Measurements from ENCODE around the gene DLX4.
A peak's percentile ranks its signal among the peaks of the same experiment; 100 is the strongest.

The DLX4 gene, protein sequence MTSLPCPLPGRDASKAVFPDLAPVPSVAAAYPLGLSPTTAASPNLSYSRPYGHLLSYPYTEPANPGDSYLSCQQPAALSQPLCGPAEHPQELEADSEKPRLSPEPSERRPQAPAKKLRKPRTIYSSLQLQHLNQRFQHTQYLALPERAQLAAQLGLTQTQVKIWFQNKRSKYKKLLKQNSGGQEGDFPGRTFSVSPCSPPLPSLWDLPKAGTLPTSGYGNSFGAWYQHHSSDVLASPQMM

GRCh38 chr17:49969134-49969759 is at the start of gene DLX4:
Gene DLX4, plus strand, starts transcription at chr17:49969190. Its CDS starts 279 bp downstream, at chr17:49969469.
- DNase-seq (ENCODE audit: insufficient read length, low spot score): no peak

GRCh38 chr17:49920030-49920769 is 48.8 kb upstream of the DLX4 start:
- DNase-seq (ENCODE audit: insufficient read length, low spot score) (no peak), FAIRE-seq (peak; percentile 31)

More at GRCh38 chr17:49969134-49969759, at the start of gene DLX4:
- peak; percentile 71 for FAIRE-seq

- DNase-seq (ENCODE audit: insufficient read length, low spot score) (no peak), FAIRE-seq (peak; percentile 28)
Observed at GRCh38 chr17:49922095-49922494, 46.9 kb upstream of the DLX4 start.

- FAIRE-seq: no peak
- no peak for DNase-seq (ENCODE audit: insufficient read length, low spot score)
Observed at GRCh38 chr17:49924116-49924515, 44.9 kb upstream of the DLX4 start.

GRCh38 chr17:49924589-49924988 is 44.4 kb upstream of the DLX4 start:
- DNase-seq (ENCODE audit: insufficient read length, low spot score) (no peak), FAIRE-seq (no peak)

GRCh38 chr17:49925921-49926320 is 43.1 kb upstream of the DLX4 start:
- FAIRE-seq: no peak
- DNase-seq (ENCODE audit: insufficient read length, low spot score): no peak

DNA sequence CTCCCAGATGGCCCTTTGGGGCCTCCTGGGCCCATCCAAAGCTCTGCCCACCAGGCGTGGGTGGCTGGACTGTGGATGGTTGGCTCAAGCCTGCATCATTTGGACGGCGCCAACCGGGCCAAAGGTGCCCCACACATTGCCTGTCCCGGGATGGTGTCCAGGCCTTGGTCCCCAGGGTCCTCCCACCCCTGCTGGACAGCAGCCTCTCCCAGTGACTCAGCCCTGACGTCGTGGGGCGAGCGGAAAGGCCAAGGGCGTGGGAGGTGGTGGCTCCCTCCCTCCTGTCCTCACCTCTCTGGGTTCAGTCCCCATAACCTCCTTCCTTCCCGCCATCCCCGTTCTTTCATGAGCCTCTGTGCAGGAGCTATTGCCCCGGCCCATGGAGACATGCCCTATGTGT is 42.1 kb upstream of the DLX4 start:
- FAIRE-seq: peak; percentile 13
- DNase-seq (ENCODE audit: insufficient read length, low spot score): no peak

- peak; percentile 74 for FAIRE-seq
Observed at GRCh38 chr17:49928126-49928800, 40.7 kb upstream of the DLX4 start.

DNA sequence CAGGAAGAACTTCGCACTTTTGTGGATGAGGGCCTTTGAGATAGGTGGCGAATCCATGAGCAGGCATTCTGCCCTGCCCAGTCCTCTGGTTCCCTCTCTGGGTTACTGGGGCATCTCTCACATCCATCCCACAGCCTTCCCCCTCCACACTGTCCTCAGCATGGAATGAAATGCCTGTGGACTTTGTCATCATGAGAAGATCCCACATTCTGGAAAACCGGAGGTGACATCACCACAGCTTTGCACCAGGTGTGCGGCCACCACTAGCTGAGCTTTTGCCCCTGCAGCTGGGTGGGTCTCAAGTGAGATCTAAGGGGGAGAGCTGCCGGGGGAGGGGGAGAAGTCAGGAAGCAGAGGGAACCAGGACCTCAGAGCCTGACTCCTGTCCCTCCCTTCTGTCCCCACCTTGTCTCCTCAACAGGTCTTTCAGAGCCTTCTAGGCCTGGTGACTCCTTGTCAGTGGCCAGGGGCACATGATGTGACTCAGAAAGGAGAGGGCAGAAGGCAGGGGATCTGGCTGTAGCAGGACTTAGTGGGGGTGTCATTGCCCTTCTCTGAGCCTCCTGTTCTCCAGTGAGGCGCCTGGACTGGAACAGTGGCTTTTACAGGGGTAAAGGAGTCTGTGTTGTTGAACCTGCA is 40.0 kb upstream of the DLX4 start:
- DNase-seq (ENCODE audit: insufficient read length, low spot score) (peak; percentile 78), FAIRE-seq (peak; percentile 49)

More at GRCh38 chr17:49928126-49928800, 40.7 kb upstream of the DLX4 start:
- DNase-seq (ENCODE audit: insufficient read length, low spot score): no peak

- FAIRE-seq (no peak), DNase-seq (ENCODE audit: insufficient read length, low spot score) (no peak)
Observed at GRCh38 chr17:49930880-49931279, 38.1 kb upstream of the DLX4 start.

GRCh38 chr17:49931416-49932137 is 37.4 kb upstream of the DLX4 start:
- DNase-seq (ENCODE audit: insufficient read length, low spot score): no peak

GRCh38 chr17:49932138-49932723 is 36.8 kb upstream of the DLX4 start:
- no peak for FAIRE-seq
- DNase-seq (ENCODE audit: insufficient read length, low spot score): no peak

More at GRCh38 chr17:49931416-49932137, 37.4 kb upstream of the DLX4 start:
- peak; percentile 73 for FAIRE-seq

DNA sequence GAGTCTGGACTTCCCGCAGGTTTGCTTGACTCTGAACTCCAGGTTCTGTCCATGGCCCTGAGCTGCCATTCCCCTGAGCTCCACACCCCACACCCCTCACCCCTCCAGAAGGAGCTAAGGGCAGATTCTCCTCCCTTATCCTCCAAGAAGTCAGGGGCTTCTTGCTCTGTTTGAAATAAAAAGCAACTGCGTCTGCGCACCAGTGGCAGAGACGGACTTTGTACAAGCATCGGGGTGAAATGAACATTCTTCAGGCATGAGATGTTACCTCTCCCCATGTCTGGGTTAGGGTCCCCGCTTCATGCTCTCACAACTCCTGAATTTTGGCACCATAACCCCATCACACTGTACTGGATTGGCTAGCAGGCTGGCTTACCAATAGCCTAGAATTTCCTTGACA is 36.1 kb upstream of the DLX4 start:
- no peak for FAIRE-seq
- no peak for DNase-seq (ENCODE audit: insufficient read length, low spot score)

- no peak for FAIRE-seq
- no peak for DNase-seq (ENCODE audit: insufficient read length, low spot score)
Observed at GRCh38 chr17:49935526-49936210, 33.3 kb upstream of the DLX4 start.

- FAIRE-seq (no peak), DNase-seq (ENCODE audit: insufficient read length, low spot score) (no peak)
Observed at GRCh38 chr17:49936386-49936785, 32.6 kb upstream of the DLX4 start.

- peak; percentile 90 for FAIRE-seq
- no peak for DNase-seq (ENCODE audit: insufficient read length, low spot score)
Observed at GRCh38 chr17:49939318-49939717, 29.7 kb upstream of the DLX4 start.

DNA sequence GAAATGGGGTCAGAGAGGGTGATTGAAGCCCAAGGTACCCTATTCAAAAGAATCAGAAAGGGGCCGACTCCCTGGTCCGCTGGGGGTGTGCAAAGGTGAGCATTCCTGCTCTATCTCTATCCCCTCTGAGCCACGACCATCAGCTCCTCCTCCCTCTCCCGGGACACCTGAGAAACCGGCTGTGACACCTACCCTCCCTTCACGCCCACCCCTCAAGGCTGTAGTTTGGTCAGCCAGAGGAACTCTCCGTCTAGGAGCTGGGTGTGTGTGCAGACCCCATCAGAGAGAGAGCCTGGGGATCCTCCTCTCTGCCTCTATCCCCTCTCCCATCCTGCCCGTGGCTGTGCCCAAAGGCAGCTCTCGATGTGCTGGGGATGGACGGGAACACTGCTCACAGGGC is 27.6 kb upstream of the DLX4 start:
- no peak for DNase-seq (ENCODE audit: insufficient read length, low spot score)
- no peak for FAIRE-seq

DNA sequence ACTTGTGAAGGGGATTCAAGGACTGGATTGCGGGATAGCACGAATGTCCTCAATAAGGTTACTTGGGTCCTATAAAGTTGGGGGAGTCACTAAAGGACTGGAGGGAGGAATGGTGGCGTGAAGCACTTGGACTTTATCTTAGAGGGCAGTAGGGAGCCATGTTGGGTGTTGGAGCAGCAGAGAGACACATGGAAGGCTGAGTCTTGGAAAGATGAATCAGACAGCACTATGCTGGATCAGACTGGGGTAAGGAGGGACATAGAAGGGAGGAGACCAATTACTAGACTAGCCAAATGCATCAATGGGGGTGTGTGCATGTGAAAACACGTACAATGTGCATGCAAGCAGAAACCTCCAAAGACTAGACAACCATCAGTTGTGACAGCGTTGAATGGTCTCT is 26.0 kb upstream of the DLX4 start:
- DNase-seq (ENCODE audit: insufficient read length, low spot score) (no peak), FAIRE-seq (peak; percentile 51)

GRCh38 chr17:49944273-49944870 is 24.6 kb upstream of the DLX4 start:
- DNase-seq (ENCODE audit: insufficient read length, low spot score): no peak
- peak; percentile 13 for FAIRE-seq
